Ectodermal cell (in vitro differentiated cells): ENCODE data around the gene CCDC89.
A peak's percentile ranks its signal among the peaks of the same experiment; 100 is the strongest.
"Not testable (repeated sequence)": the region's sequence is repeated elsewhere in the genome, so short reads cannot be mapped to it uniquely, and the experiment has no call there.

Experiments used
- H3K27ac ChIP-seq: 2 replicates; pipeline ENCODE4 v1.7.0; 2013; ENCODE audit warnings: mild to moderate bottlenecking, low read depth, low read length; ENCODE audit not compliant: insufficient read depth, poor library complexity, severe bottlenecking
- H3K27me3 ChIP-seq: 2 replicates; pipeline ENCODE4 v1.7.0; 2013; ENCODE audit warnings: mild to moderate bottlenecking, low read length; ENCODE audit not compliant: insufficient read depth, control insufficient read depth, poor library complexity, severe bottlenecking
- H3K36me3 ChIP-seq: one replicate; pipeline ENCODE4 v1.7.0; 2013; ENCODE audit warnings: low read length; ENCODE audit not compliant: control insufficient read depth, insufficient read depth
- H3K4me1 ChIP-seq: one replicate; pipeline ENCODE4 v1.7.0; 2013; ENCODE audit warnings: low read length; ENCODE audit not compliant: control insufficient read depth, insufficient read depth
- H3K4me3 ChIP-seq: 2 replicates; pipeline ENCODE4 v1.7.0; 2013; ENCODE audit warnings: low read depth, low read length, control low read depth; ENCODE audit not compliant: insufficient read depth
- H3K9me3 ChIP-seq: 2 replicates; pipeline ENCODE4 v1.7.0; 2013; ENCODE audit warnings: mild to moderate bottlenecking, low read length, moderate library complexity; ENCODE audit not compliant: control insufficient read depth
- WGBS, 2 experiments: methylation state at CpG; one replicate each; pipeline ENCODE4 v1.1.7; 2013; ENCODE audit warnings: missing lambda C conversion rate in 2 of 2; 5-methylcytosine and 5-hydroxymethylcytosine counted together

CCDC89 gene

GRCh38 chr11:85666687-85667086 is 19.3 kb downstream of the CCDC89 start:
- WGBS, 2 experiments, result 93 to 99% methylated on average over 3 of the region's 3 CpGs
- H3K27ac ChIP-seq, result no peak overlapping the region
- no peak overlapping the region for H3K4me3 ChIP-seq
- no peaks in the 10 kb centered on the region for H3K4me1 ChIP-seq
- no peaks in the 10 kb centered on the region for H3K27me3 ChIP-seq
- no peaks in the 10 kb centered on the region for H3K9me3 ChIP-seq
- H3K36me3 ChIP-seq, result no peaks in the 10 kb centered on the region

DNA sequence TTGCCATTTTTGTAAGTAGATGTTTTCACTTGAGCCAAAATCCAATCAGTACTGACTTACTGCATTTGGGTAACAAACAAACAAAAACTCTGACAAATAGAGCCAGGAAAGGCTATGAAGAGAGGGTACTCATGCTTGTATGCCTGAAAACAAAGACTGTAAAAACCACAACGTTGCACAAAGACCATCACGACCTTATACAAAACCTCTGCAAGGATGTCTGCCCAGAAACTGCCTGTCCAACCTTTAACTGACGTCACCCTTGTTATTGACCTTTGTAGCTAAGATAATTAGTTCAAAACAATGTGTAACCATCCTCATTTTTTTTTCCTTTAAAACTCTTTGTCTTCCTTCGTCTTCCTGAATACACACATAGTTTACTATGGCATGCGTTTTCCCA is 20.3 kb downstream of the CCDC89 start:
- H3K27ac ChIP-seq, result peak overlapping the region; percentile 98
- H3K4me3 ChIP-seq, result no peak overlapping the region
- no peaks in the 10 kb centered on the region for H3K36me3 ChIP-seq
- H3K9me3 ChIP-seq, result no peaks in the 10 kb centered on the region
- H3K27me3 ChIP-seq, result no peaks in the 10 kb centered on the region
- H3K4me1 ChIP-seq, result no peaks in the 10 kb centered on the region
- WGBS, 2 experiments, result 87 to 89% methylated on average over 5 of the region's 5 CpGs

- no peaks in the 10 kb centered on the region for H3K27me3 ChIP-seq
- no peaks in the 10 kb centered on the region for H3K36me3 ChIP-seq
- H3K4me3 ChIP-seq, result peak within 1 kb of the TSS; percentile 99
- H3K27ac ChIP-seq, result peak within 1 kb of the TSS; percentile 98
- no peaks in the 10 kb centered on the region for H3K4me1 ChIP-seq
- WGBS, 2 experiments, result 1 to 2% methylated on average over 67 of the region's 67 CpGs
- no peaks in the 10 kb centered on the region for H3K9me3 ChIP-seq
Measured at GRCh38 chr11:85664615-85665481, 21.1 kb downstream of the CCDC89 start, which contains the start of gene CREBZF. Gene CREBZF (minus strand): TSS chr11:85665129. CDS start chr11:85664875, 254 bp downstream.

- Histone ChIP-seq H3K27ac (peak overlapping the region; percentile 98), H3K4me3 (peak overlapping the region; percentile 99), H3K4me1 (no peaks in the 10 kb centered on the region), H3K27me3 (no peaks in the 10 kb centered on the region), H3K36me3 (no peaks in the 10 kb centered on the region), H3K9me3 (no peaks in the 10 kb centered on the region)
- WGBS, 2 experiments, result 0% methylated on average over 73 of the region's 73 CpGs
Measured at GRCh38 chr11:85663753-85664614, 22.0 kb downstream of the CCDC89 start.

DNA sequence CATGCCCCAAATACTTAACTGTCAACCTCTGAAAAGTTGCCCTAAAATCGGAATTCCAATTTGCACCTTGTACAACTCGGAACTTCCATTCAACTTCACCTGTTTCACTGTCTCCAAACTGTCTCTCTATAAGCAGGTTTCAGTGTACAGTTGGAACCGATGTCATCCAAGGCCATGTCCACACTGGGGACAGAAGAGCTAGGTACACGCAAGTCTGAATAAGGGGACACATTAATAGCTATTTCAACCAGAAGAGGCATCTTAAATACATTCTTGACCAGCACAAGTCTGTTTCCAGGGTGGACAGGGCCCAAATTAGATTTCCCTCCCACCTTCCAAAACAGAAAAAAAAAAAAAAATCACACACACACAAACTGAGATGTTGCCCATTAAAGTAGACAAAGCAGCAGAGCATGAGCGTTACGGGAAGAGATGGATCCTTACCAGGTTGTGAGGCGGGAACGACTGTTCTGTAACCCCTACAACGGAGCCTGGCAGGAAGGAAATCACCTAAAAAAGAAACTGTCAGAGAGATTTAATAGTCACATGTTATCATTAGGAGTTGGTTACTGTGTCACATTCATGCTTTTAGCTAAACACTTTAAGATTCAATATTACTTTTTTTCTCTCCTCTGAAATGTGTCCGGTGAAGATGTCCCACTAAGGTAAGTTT is 22.8 kb downstream of the CCDC89 start:
- no peaks in the 10 kb centered on the region for H3K9me3 ChIP-seq
- WGBS, 2 experiments, result 5% methylated on average over 9 of the region's 10 CpGs
- H3K27ac ChIP-seq, result no peak overlapping the region
- H3K36me3 ChIP-seq, result no peaks in the 10 kb centered on the region
- H3K4me1 ChIP-seq, result no peaks in the 10 kb centered on the region
- no peaks in the 10 kb centered on the region for H3K27me3 ChIP-seq
- H3K4me3 ChIP-seq, result peak overlapping the region; percentile 99

GRCh38 chr11:85661972-85662664 is 23.9 kb downstream of the CCDC89 start:
- WGBS, 2 experiments, result 26 to 31% methylated on average over 3 to 4 of the region's 4 CpGs
- H3K4me1 ChIP-seq, result no peaks in the 10 kb centered on the region

DNA sequence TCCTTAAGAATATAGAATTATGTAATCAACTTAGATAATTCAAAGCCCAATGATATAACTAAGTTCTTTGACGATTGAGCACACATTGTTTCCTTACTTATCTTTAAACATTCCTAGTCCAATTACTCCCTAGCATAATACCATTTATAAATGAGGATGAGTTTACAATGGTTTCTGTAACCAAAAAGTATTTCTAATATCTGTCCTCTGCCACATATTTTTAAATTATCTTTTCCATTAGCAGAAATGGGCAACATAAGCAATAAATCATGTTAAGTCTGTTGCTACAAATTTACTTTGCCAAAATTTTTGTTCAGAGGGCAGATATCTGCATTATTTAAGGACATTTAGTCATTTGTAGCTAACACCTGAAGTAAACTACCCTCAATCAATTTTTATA is 27.8 kb downstream of the CCDC89 start:
- H3K4me1 ChIP-seq, result no peaks in the 10 kb centered on the region
- H3K36me3 ChIP-seq, result no peaks in the 10 kb centered on the region
- no peak overlapping the region for H3K4me3 ChIP-seq
- WGBS, 2 experiments, result 100% methylated on average over 1 of the region's 1 CpG; no CpG with 5 or more reads in 1 of the 2 experiments
- H3K27me3 ChIP-seq, result no peaks in the 10 kb centered on the region
- no peak overlapping the region for H3K27ac ChIP-seq
- no peaks in the 10 kb centered on the region for H3K9me3 ChIP-seq

More at GRCh38 chr11:85661972-85662664, 23.9 kb downstream of the CCDC89 start:
- H3K4me3 ChIP-seq, result peak overlapping the region; percentile 99
- no peaks in the 10 kb centered on the region for H3K36me3 ChIP-seq
- H3K9me3 ChIP-seq, result no peaks in the 10 kb centered on the region
- H3K27ac ChIP-seq, result no peak overlapping the region
- H3K27me3 ChIP-seq, result no peaks in the 10 kb centered on the region

GRCh38 chr11:85656777-85657176 is 29.2 kb downstream of the CCDC89 start:
- H3K36me3 ChIP-seq, result no peaks in the 10 kb centered on the region
- H3K4me1 ChIP-seq, result no peaks in the 10 kb centered on the region

GRCh38 chr11:85654343-85654742 is 31.7 kb downstream of the CCDC89 start:
- H3K27me3 ChIP-seq, H3K9me3 ChIP-seq, H3K4me1 ChIP-seq, H3K27ac ChIP-seq, H3K36me3 ChIP-seq, H3K4me3 ChIP-seq: not testable (repeated sequence)
- WGBS, 2 experiments, result 95 to 96% methylated on average over 4 of the region's 4 CpGs

More at GRCh38 chr11:85656777-85657176, 29.2 kb downstream of the CCDC89 start:
- no peak overlapping the region for H3K27ac ChIP-seq
- H3K4me3 ChIP-seq, result no peak overlapping the region
- no peaks in the 10 kb centered on the region for H3K27me3 ChIP-seq
- no peaks in the 10 kb centered on the region for H3K9me3 ChIP-seq
- 100% methylated on average over 1 of the region's 1 CpG for WGBS, 2 experiments
